ENCODE results near the gene LRSAM1.

The LRSAM1 gene

DNA sequence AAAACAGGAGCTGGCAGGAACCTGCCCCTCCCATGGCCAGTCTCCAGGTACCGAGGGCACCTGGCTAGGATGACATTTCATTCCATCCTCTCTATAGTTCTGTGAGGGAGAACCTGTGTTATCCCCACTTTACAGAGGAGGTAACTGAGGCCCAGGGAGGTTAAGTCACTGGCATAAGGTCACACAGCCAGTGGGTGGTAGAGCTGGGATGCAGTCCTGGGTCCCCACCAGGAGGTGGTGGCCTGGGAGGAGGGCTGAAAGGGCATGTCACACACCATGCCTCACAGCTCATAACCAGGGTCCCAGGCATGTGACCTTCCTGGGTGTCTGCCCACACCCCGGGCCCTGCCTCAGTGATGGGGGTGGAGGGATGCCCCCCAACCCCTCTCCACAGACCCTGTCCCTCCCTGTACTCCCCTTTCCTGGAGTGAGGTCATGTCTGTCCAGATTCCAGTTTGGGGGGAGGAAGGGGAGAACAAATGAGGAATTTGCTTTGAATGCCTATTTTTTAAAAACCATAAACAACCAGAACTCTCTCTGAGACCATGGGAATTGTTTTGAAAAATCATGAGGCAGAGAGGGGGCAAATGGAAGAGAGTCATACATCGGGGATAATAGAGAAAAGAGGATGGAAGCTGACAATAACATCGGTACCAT is 83.1 kb downstream of the LRSAM1 start:
- no peak for DNase-seq (ENCODE audit: low read depth, low spot score)

DNA sequence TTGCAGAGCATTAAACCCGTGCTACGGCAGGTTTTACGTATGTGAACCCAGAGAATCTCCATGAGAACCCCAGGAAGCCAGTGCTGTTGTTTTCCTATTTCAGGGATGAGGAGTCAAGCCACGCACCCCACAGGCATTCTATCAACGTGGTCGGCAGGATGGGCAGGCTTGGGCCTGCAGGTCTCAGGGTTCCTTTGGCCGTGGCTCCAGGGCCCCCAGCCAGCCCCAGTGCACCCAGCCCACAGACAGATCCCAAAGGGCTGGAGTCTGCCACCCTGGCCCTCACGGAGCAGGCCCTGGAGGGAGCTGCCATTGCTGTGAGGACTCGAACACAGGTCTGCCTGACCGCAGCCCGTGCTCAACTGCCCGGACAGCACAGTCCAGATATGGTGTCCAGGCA is 83.6 kb downstream of the LRSAM1 start:
- DNase-seq (ENCODE audit: low read depth, low spot score), result no peak

DNA sequence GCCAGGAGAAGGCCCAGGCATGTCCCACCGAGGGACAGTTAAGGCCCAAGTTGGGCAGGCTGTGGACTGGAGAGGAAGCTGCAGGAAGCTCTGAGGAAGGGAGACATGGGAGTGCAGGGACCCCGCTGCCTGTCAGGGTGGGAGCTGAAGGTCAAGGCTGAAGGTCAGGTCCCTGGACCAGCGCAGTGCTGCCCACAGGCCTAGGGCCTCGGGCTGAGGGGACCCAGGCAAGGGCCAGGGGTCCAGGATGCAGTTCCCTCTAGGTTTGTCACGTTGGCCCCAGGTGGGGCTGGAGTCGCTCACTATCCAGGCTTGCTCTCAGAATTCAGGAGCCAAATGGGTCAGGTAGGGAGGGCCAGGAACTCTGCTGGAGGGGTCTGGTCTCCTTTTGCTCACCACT is 84.1 kb downstream of the LRSAM1 start:
- DNase-seq (ENCODE audit: low read depth, low spot score), result no peak

DNA sequence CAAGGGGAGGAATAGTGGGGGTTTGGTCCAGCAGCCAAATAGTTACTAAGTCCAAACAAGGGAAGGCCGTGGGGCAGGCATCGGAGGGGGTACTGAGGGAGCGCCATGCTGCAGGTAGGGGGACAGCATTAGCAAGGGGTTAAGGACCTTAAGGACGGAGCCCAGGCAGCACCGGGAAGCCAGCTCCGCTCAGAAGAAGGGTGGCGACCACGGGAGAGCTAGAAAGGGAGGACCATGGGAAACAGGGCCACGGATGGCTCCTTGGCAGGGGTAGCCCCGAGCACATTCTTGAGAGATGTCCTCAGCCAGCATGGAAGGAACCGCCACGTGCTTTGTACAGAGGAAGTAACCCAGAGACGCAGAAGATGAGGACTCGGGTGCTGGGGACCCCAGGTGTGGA is 84.5 kb downstream of the LRSAM1 start:
- DNase-seq (ENCODE audit: low read depth, low spot score), result no peak

DNA sequence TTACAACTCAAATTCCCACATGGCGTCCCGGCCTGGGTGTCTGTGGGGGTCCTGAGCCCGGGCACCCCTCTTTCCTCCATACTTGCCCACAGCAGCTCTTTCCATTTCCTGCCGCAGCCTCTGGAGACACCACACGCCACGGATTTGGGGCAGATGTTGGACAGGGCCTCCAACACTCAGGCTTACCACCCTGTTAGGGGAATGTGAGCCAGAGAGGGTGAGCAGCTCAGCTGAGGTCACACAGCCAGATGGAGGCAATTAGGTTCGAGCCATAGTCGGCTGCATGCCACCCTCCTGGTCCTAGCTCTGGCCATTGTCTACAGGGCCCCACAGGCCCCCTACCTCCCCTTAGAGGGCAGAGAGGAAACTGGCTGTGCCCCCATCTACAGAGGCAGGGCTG is 85.2 kb downstream of the LRSAM1 start:
- no peak for DNase-seq (ENCODE audit: low read depth, low spot score)

DNA sequence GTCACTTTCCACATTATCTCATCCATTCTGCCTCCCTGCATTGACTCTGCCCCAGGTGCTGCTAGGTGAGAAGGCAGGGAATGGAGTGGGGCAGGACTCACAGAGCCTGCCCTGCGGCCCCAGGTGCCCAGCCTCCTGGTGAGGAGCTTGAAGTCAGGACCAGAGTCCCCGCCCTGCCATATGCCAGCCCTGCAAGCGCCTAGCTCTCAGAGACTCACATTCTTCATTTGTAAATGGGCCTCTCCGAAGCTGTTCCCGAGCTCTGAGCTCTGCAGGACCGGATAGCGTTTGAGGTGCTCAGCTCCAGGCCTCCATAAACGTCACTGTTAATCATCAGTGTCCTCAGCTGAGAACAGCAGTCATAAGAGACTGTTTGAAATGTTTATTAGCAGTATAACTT is 85.7 kb downstream of the LRSAM1 start:
- DNase-seq (ENCODE audit: low read depth, low spot score), result no peak

DNA sequence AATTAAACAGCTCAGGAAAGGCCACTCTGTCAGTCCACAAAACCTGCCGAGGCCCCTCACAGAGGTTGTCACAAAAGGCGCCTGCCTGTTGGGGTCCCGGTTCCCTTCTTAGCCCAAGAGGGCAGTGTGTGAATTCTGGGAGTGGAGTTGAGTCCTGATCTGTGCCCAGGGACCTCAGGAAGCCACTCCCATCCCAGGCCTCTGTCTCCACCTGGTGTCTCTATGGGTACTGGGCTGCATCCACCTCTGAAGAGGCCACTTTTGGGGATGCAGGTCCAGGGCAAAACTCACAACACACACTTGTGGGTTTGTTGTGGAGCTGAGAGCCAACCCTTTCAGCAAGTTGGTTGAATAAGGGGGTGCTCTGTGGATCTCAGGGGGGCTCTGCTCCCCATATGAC is 86.5 kb downstream of the LRSAM1 start:
- DNase-seq (ENCODE audit: low read depth, low spot score), result no peak

DNA sequence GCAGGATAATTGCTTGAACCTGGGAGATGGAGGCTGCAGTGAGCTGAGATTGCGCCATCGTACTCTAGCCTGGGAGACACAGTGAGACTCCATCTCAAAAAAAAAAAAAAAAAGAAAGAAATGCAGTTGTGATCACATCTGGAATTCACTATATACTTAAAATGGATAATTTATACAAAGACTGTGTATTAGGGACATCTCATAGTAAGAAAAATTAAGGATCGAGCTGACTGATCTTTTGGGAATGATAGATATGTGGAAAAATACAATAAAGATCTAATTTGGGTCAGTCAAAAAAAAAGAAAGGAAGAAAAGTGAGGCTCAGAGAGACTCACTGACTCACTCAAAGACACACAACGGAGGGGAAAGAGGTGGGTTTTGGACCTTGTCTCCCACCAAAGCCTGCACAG is 87.5 kb downstream of the LRSAM1 start:
- DNase-seq (ENCODE audit: low read depth, low spot score), result no peak

DNA sequence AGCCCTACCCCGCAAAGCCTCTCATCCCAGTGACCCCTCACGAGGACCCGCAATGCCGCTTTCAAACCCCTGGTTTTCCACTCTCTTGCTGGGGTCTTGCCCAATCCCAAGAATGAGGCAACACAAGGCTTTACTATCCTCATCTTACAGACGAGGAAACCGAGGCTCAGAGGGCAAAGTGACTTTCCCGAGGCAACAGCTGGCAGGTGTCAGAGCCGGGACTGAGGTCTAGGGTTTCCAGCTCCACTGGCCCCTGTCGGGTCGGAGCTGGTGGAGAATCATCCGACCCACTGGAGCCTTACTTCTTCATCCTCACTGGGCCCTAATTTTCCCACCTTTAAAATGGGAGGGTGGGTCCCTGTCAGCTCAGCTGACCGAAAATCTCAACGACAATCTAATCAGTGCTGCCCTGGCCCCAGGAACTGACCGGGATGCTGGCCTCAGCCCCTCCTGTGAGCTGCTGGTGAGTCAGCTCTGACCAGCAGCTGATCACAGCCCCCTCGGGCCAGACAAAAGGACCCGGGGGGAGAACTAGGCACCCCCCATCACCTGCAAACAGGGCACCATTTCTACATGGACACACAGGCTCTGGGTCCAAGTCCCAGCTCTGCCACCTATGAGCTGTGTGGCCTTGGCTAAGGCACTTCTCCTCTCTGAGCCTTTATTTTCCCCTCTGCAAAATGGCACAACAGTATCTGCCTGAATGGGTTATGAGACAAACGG is 88.1 kb downstream of the LRSAM1 start:
- no peak for DNase-seq (ENCODE audit: low read depth, low spot score)

DNA sequence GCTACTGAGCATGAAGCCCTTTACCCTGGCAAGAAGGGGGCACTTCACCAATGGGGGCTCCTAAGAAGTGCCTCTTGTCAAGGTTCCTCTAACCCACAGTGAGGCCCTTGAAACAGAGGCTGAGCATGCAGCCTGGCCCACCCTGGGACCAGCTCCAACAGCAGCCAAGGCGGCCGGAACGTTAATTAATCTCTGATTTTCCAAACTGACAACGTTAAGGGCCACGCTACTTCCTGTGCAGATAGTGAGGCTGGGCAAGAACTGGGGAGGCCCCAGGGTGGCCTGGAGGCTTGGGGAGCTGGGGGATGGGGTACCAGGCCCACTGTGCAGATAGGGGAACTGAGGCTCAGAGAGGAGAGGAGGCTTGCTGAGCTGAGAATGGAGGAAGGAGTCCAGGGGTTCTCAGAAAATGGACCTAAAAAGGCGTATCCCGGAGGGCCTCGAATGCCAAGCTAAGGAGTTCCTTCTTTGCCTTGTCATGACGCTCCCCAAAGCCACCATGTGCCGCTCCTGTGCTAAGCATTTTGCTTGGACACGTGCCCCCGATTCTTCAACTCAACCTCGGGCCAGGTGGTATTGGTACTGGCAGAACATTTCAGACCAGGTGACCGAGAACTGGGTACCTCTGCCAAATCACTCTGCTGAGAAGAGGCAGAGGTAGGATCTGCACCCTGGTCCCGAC is 88.8 kb downstream of the LRSAM1 start:
- DNase-seq (ENCODE audit: low read depth, low spot score), result no peak

DNA sequence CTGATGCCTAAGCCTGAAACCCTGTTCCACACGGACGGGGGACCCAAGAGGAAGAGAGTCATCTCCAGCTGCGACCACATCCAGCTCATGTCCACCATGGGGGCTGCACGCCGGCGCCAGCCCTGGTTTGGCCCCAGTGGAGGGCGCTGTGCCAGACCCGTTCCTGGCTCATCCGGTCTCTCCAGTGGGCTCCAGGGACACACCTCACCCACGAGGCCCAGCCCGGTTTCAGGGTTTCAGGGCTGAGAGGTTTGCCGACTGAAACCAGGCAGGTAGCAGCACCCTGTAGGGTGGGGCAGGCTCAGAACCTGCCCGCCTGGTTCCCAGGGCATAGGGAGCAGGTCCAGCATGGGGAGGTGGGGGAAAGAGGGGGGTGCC is 89.3 kb downstream of the LRSAM1 start:
- no peak for DNase-seq (ENCODE audit: low read depth, low spot score)

DNA sequence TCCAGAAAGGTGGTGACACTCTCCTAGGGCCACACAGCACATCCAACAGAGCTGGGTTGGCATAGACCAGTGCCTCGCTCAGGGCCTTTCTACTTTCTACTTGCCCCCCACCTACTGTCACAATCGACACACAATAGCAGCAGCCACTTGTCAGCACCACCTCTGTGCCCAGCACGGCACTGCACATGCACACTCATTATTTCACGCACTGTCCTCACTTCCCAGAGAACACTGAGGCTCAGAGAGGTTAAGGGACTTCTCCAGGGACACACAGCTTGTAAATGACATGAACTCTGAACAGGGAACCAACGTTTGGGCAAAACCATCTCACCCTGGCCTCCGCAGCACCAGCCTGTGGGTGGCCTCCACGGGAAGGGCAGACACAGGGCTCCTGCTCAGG is 89.9 kb downstream of the LRSAM1 start:
- no peak for DNase-seq (ENCODE audit: low read depth, low spot score)

DNA sequence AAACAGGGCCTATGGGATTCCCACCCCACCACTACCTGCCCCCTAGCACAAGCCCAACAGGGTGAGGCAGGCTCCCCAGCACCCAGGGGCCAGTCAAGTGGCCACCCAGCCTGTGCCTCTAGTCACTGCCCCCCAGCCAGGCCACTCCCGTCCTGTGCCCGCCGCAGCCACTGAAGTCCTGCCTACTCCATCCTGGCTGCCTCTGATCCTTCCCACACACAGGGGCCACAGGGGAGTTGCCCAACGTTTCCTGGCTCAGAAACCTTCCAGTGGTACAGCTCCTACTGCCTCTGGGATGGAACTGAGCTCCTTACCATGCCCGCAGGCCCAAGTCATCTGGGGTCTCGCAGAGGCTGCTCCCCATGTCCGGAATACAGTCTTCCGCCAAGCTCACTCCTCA is 90.6 kb downstream of the LRSAM1 start:
- no peak for DNase-seq (ENCODE audit: low read depth, low spot score)

DNA sequence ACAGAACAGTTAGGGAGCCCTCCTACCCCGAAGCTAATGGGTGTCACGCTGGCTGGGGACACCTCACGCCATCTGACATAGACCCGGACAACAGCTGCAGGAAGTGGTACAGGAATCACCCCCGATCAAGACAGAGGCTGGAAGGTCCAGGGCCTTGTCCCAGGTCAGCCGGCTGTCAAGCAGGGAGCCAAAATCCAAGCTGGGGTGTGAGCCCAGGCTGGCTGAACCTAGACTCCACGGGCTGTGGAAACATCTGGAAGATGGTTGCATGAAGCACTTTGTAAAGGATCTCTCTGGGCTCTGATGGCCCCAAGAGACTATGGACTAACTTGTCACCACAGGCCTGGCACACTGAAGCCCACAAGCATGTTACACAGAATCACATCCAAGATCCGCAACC is 91.9 kb downstream of the LRSAM1 start:
- DNase-seq (ENCODE audit: low read depth, low spot score), result no peak

DNA sequence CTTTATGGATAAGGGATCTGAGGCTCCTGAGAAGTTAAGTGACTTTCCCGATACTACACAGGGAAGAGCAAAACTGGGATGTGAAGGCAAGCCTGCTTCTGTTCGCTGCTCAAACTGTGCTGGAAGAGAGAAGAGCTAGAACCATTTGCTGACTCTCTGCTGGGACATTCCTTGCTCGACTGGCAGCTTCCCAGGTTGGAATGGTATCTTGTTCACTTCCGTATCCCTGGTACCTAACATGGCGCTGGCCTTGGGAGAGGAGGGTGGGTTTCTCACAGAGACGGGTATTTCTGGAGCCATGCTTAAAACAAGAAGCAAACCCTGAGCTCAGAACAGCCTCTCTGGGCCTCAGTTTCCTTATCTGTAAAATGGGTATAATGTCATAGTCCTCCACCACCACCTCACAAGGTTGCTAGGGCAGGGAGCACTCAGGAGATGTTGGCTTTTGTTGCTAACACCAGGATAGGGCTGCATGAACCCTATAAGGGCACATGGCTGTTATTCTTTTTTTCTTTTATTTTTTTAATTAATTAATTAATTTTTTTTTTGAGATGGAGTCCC is 92.7 kb downstream of the LRSAM1 start:
- no peak for DNase-seq (ENCODE audit: low read depth, low spot score)

DNA sequence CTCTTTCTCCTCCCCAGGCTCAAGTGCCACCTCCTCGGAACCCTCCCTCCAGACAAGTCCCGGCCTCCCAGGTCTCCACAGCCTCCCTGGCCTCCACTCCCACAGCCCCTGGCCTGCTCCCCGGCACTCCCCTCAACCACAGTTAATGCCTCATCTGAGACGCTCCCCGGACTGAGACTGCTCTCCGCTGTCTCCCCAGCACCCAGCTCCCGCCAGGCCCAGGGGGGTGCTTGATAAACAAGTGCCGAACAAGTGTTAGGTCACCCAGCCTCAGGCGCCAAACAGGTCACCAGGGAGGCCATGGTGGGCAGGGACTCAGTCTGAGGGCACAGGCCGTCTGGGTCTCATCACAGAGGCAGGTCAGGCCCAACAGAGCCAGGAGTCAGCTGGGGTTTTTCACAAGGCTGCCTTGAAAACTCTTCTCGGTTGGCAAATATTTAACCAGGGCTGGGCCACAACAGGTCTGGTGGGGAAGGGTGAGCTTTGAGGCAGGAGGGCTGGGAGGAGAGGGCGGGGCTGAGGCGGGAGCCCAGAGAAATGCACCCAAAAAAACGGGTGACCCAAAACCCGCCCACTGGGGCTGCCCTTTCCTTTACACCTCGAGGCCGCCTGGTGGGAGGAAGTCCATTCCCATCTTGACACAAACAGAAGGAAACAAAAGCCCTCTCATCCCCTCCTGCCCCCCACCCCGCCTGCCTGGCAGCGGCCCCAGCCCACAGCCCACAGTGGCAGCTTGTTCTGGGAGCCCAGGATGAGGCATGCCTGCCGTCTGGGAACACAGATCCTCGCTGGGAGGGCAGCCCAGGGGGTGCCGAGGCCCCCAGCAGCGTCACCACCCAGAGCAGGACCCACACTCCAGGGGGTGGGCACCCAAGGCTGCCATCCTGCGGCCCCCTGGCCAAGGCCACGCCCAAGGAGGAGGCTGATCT is 94.2 kb downstream of the LRSAM1 start:
- DNase-seq (ENCODE audit: low read depth, low spot score), result no peak

DNA sequence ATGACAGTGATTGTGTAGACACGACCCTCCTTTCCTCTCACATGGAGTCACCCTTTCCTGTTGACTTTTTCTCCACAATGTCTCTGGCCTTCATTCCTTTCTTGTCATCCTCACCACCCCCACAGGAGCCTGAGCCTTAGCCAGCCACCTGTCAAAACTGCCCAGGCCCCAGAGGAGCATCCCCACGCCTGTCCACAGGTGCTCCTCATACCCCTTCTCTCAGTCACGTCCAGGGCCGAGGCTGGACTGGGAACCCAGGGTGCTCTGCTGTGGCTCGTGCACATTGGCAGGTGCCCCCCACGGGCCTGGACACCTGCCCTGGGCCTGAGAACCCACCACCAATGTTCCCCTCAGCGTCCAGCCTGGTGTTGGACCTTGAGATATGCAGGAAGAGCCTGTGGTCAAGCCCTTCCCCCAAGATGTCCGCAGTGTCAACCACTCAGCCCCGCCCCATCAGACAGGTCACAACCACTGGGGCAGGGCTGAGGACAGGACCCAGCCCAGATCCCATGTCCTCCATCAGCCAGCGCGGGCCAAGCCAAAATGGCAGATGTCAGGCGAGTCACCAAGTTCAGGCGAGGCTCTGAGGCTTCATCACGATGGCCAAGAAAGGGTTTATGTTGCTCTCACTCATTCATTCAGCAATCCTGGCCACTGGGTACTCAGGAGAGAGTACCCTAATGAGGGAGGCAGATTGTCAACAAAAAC is 95.0 kb downstream of the LRSAM1 start:
- no peak for DNase-seq (ENCODE audit: low read depth, low spot score)

DNA sequence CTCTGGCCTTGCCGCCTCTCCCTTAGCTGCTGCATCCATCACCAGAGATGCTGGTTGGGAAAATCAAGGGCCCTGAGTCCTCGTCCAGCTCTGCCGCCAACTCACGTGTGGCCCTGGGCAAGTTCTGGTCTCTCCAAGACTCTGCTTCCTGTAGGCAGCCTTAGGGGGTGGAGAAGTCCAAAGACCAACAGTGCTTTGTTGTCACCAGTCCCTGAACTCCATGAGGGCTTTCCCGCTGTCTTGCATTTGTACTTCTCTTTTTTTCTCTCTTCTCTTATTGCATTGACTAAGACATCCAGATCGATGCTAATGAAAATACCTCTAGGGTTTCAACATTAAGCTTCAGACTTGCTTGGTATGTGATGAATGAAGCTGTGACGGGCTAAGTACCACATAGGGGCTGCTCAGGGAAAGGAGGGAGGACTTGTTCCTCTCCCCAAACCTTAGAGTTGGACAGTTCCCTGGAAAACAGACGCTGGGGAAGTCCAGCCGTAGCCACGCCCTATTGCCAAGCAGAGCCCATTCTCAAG is 97.1 kb downstream of the LRSAM1 start:
- DNase-seq (ENCODE audit: low read depth, low spot score), result no peak

DNA sequence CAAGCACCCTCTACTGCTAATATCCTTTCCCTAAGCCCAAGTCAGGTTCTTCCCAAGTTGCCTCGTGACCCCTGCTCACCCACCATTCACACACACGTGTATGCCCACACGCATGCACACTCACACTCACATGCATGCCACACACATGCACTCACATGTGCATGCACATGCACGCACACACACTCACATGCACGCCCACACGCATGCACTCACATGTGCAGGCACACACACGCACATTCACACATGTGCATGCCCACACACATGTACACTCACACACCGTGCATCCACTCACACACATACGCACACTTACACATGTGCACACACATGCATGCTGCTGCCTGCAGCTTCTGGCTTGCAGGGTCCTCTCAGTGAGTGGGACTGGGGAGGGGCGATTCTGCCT is 97.9 kb downstream of the LRSAM1 start:
- no peak for DNase-seq (ENCODE audit: low read depth, low spot score)

DNA sequence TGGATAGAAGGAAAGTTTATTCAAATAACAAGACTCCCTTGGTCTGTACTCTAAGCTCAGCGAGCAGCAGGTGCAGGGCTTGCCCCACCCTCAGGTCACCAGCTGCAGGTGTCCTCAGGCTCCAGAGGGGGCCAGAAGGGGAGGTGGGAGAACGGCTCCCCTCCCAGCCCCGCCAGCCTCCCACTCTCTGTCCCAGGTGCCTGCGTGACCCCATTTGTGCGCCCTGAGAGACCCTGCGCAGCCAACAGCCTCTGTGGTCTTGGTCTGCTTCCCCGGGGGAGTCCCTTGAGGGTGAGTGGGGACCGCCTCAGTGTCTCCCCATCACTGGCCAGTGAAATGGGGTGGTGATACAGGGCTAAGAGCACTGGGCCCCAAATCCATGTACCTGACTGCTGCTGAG is 98.4 kb downstream of the LRSAM1 start:
- no peak for DNase-seq (ENCODE audit: low read depth, low spot score)

DNA sequence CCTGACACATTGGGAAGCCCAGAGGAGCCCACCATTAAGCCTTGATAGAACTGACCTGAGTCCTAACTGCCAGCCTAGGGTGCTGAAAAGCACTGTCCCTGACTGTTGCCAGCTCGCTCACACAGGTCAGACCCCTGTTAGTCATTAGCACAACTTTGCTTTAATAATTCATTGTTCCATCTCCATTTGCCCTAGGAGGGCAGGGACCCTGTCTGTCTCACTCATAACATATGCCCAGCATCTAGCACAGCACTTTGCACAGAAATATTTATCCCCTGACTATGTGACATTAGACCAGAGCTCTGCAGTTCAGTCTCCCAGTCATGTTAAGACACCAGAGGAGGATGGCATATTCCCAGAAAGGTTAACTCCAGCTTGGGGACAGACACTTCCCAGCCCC is 99.0 kb downstream of the LRSAM1 start:
- no peak for DNase-seq (ENCODE audit: low read depth, low spot score)

All from brain pericyte (primary cell).